ENCODE results near the gene CSN3.

The CSN3 gene

GRCh38 chr4:70297576-70297975, 55.2 kb downstream of the CSN3 start:
- no peak for DNase-seq

- no peak for DNase-seq
Observed at GRCh38 chr4:70298051-70298450, 55.7 kb downstream of the CSN3 start.

GRCh38 chr4:70299643-70300042, 57.2 kb downstream of the CSN3 start:
- no peak for DNase-seq

GRCh38 chr4:70300215-70300614, 57.8 kb downstream of the CSN3 start:
- no peak for DNase-seq
